Brain microvascular endothelial cell (primary cell): ENCODE data around the gene TCF7L2.

Experiments used
- DNase-seq: peaks from one replicate; pipeline ENCODE4 v3.0.0-alpha.2; 2020
- H3K27ac ChIP-seq: fragments of 250-450 bp; sonication (Bioruptor Pico); 2 replicates; pipeline ENCODE4 v1.5.1; 2020; ENCODE audit warnings: mild to moderate bottlenecking, moderate library complexity
- H3K27me3 ChIP-seq: fragments of 250-450 bp; sonication (Bioruptor Pico); replicated peaks from 2 replicates; pipeline ENCODE4 v1.5.1; 2020; ENCODE audit warnings: mild to moderate bottlenecking
- H3K36me3 ChIP-seq: fragments of 250-450 bp; sonication (Bioruptor Pico); replicated peaks from 2 replicates; pipeline ENCODE4 v1.5.1; 2020; ENCODE audit warnings: mild to moderate bottlenecking
- H3K4me3 ChIP-seq: 2 replicates; pipeline ENCODE4 v1.5.1; 2011; ENCODE audit warnings: low read depth, mild to moderate bottlenecking, control low read depth, low read length, moderate library complexity
- CTCF ChIP-seq: IDR thresholded peaks from 2 replicates; pipeline ENCODE4 v1.5.1; 2011; ENCODE audit warnings: low read depth, mild to moderate bottlenecking, moderate library complexity, low read length, control low read depth, inconsistent platforms; ENCODE audit errors: missing control alignments
- in situ Hi-C: cut with HindIII; loops from 2 replicates; pipeline ENCODE4 v1.10.0; 2017; ENCODE audit warnings: low sequenced_read_pairs, low pct_ligation_motif_present

TCF7L2 gene

DNA sequence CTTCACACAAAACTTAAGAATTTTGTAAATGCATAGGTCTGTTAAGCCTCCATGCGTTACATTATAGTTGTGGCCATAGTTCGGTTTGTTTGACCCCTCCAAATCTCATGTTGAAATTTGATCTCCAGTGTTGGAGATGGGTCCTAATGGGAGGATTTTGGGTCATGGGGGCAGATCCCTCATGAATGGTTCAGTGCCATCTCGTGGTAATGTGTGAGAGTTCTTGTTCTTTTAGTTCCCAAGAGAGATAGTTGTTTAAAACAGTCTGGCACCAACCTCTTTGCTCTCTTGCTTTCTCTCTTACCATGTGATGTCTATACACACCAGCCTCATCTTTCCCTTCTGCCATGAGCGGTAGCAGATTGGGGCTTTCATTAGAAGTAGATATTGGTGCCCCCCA is 264.3 kb downstream of the TCF7L2 start:
- in situ Hi-C loops: no loop called here
- H3K36me3 ChIP-seq: no peaks in the 10 kb centered on the region
- no peaks in the 10 kb centered on the region for H3K27me3 ChIP-seq
- H3K4me3 ChIP-seq: no peak overlapping the region
- TF ChIP-seq CTCF: no peak
- no peak overlapping the region for H3K27ac ChIP-seq
- no peak for DNase-seq

- Histone ChIP-seq H3K27ac (no peak overlapping the region), H3K36me3 (no peaks in the 10 kb centered on the region), H3K27me3 (no peaks in the 10 kb centered on the region), H3K4me3 (no peak overlapping the region)
- no peak for DNase-seq
- in situ Hi-C loops: no loop called here
- TF ChIP-seq CTCF: peak; percentile 18
These were observed 266.1 kb downstream of the TCF7L2 start for GRCh38 chr10:113216102-113216501.
